ENCODE data around the gene PRR16.

The PRR16 gene

GRCh38 chr5:120533581-120533980 is 69.5 kb downstream of the PRR16 start:
- no peak overlapping the region for H3K27ac ChIP-seq (ENCODE audit: low read depth in 2 of 2, low read length in 2 of 2)
- no peaks in the 10 kb centered on the region for H3K27me3 ChIP-seq (ENCODE audit: control insufficient read depth in 2 of 2, insufficient read depth in 2 of 2, low read length in 2 of 2)
- no peaks in the 10 kb centered on the region for H3K36me3 ChIP-seq (ENCODE audit: control insufficient read depth in 2 of 2, insufficient read depth in 2 of 2, low read length in 2 of 2)
- H3K9ac ChIP-seq (ENCODE audit: low read depth in 1 of 2, low read length in 2 of 2): no peak overlapping the region
- no peaks in the 10 kb centered on the region for H3K9me3 ChIP-seq (ENCODE audit: control insufficient read depth in 2 of 2, low read length in 2 of 2)
- H3K4me1 ChIP-seq (ENCODE audit: control insufficient read depth in 2 of 2, insufficient read depth in 2 of 2, low read length in 2 of 2): no peaks in the 10 kb centered on the region
- H3K4me3 ChIP-seq (ENCODE audit: low read length in 2 of 2): no peak overlapping the region

GRCh38 chr5:120535900-120536299 is 71.8 kb downstream of the PRR16 start:
- Histone ChIP-seq H3K4me1 (ENCODE audit: control insufficient read depth in 2 of 2, insufficient read depth in 2 of 2, low read length in 2 of 2) (no peaks in the 10 kb centered on the region), H3K27me3 (ENCODE audit: control insufficient read depth in 2 of 2, insufficient read depth in 2 of 2, low read length in 2 of 2) (no peaks in the 10 kb centered on the region), H3K27ac (ENCODE audit: low read depth in 2 of 2, low read length in 2 of 2) (no peak overlapping the region), H3K9ac (ENCODE audit: low read depth in 1 of 2, low read length in 2 of 2) (no peak overlapping the region), H3K4me3 (ENCODE audit: low read length in 2 of 2) (no peak overlapping the region), H3K36me3 (ENCODE audit: control insufficient read depth in 2 of 2, insufficient read depth in 2 of 2, low read length in 2 of 2) (no peaks in the 10 kb centered on the region), H3K9me3 (ENCODE audit: control insufficient read depth in 2 of 2, low read length in 2 of 2) (no peaks in the 10 kb centered on the region)

DNA sequence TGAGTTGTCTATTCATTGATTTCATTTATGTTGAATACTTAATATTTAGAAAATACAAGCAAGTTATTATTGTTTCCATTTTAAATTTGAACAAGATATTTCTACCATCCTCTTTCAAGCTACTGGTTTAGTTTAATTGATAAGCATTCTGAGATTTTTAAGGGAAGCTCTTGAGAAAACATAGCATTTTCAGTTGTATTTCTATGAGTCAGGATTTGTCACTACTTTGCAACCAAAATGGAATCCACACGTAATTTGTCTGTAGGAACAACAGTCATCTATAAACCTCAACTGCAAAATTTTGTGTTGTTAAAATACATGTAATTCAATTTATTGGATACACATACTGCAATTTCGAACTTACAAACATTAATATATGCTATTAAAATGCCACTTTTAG is 74.0 kb downstream of the PRR16 start:
- Histone ChIP-seq H3K4me3 (ENCODE audit: low read length in 2 of 2) (no peak overlapping the region), H3K4me1 (ENCODE audit: control insufficient read depth in 2 of 2, insufficient read depth in 2 of 2, low read length in 2 of 2) (no peaks in the 10 kb centered on the region), H3K27me3 (ENCODE audit: control insufficient read depth in 2 of 2, insufficient read depth in 2 of 2, low read length in 2 of 2) (no peaks in the 10 kb centered on the region), H3K27ac (ENCODE audit: low read depth in 2 of 2, low read length in 2 of 2) (no peak overlapping the region), H3K36me3 (ENCODE audit: control insufficient read depth in 2 of 2, insufficient read depth in 2 of 2, low read length in 2 of 2) (no peaks in the 10 kb centered on the region), H3K9ac (ENCODE audit: low read depth in 1 of 2, low read length in 2 of 2) (no peak overlapping the region), H3K9me3 (ENCODE audit: control insufficient read depth in 2 of 2, low read length in 2 of 2) (no peaks in the 10 kb centered on the region)

GRCh38 chr5:120538644-120539043 is 74.5 kb downstream of the PRR16 start:
- Histone ChIP-seq H3K4me3 (ENCODE audit: low read length in 2 of 2) (no peak overlapping the region), H3K9me3 (ENCODE audit: control insufficient read depth in 2 of 2, low read length in 2 of 2) (no peaks in the 10 kb centered on the region), H3K9ac (ENCODE audit: low read depth in 1 of 2, low read length in 2 of 2) (no peak overlapping the region), H3K4me1 (ENCODE audit: control insufficient read depth in 2 of 2, insufficient read depth in 2 of 2, low read length in 2 of 2) (no peaks in the 10 kb centered on the region), H3K27ac (ENCODE audit: low read depth in 2 of 2, low read length in 2 of 2) (no peak overlapping the region), H3K36me3 (ENCODE audit: control insufficient read depth in 2 of 2, insufficient read depth in 2 of 2, low read length in 2 of 2) (no peaks in the 10 kb centered on the region), H3K27me3 (ENCODE audit: control insufficient read depth in 2 of 2, insufficient read depth in 2 of 2, low read length in 2 of 2) (no peaks in the 10 kb centered on the region)

- Histone ChIP-seq H3K36me3 (ENCODE audit: control insufficient read depth in 2 of 2, insufficient read depth in 2 of 2, low read length in 2 of 2) (no peaks in the 10 kb centered on the region), H3K9me3 (ENCODE audit: control insufficient read depth in 2 of 2, low read length in 2 of 2) (no peaks in the 10 kb centered on the region), H3K4me1 (ENCODE audit: control insufficient read depth in 2 of 2, insufficient read depth in 2 of 2, low read length in 2 of 2) (no peaks in the 10 kb centered on the region), H3K9ac (ENCODE audit: low read depth in 1 of 2, low read length in 2 of 2) (no peak overlapping the region), H3K27ac (ENCODE audit: low read depth in 2 of 2, low read length in 2 of 2) (no peak overlapping the region), H3K27me3 (ENCODE audit: control insufficient read depth in 2 of 2, insufficient read depth in 2 of 2, low read length in 2 of 2) (no peaks in the 10 kb centered on the region), H3K4me3 (ENCODE audit: low read length in 2 of 2) (no peak overlapping the region)
These were observed 75.4 kb downstream of the PRR16 start for GRCh38 chr5:120539471-120539870.

DNA sequence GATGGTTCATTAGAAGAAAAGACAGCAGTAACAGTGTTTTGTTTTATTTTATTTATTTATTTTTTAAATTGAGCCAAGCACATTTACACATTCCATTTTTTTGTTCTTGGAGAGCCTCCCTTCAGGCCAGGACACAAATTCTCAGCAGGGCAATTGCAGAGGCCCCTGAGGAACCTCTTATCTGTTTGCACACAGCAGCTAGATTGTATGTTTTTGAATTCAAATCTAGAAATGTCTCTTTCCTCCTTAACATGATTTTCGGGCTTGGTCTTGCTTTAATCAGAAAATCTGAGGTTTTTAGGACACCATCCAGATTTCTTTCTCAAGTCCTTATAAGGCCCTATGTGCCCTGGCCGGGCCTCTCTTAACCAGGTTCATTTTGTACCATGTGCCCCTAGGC is 76.0 kb downstream of the PRR16 start:
- Histone ChIP-seq H3K27me3 (ENCODE audit: control insufficient read depth in 2 of 2, insufficient read depth in 2 of 2, low read length in 2 of 2) (no peaks in the 10 kb centered on the region), H3K36me3 (ENCODE audit: control insufficient read depth in 2 of 2, insufficient read depth in 2 of 2, low read length in 2 of 2) (no peaks in the 10 kb centered on the region), H3K9me3 (ENCODE audit: control insufficient read depth in 2 of 2, low read length in 2 of 2) (no peaks in the 10 kb centered on the region)

GRCh38 chr5:120544043-120544442 is 79.9 kb downstream of the PRR16 start:
- Histone ChIP-seq H3K4me1 (ENCODE audit: control insufficient read depth in 2 of 2, insufficient read depth in 2 of 2, low read length in 2 of 2) (no peaks in the 10 kb centered on the region), H3K9me3 (ENCODE audit: control insufficient read depth in 2 of 2, low read length in 2 of 2) (no peaks in the 10 kb centered on the region), H3K4me3 (ENCODE audit: low read length in 2 of 2) (no peak overlapping the region), H3K27me3 (ENCODE audit: control insufficient read depth in 2 of 2, insufficient read depth in 2 of 2, low read length in 2 of 2) (no peaks in the 10 kb centered on the region), H3K9ac (ENCODE audit: low read depth in 1 of 2, low read length in 2 of 2) (no peak overlapping the region), H3K27ac (ENCODE audit: low read depth in 2 of 2, low read length in 2 of 2) (no peak overlapping the region), H3K36me3 (ENCODE audit: control insufficient read depth in 2 of 2, insufficient read depth in 2 of 2, low read length in 2 of 2) (no peaks in the 10 kb centered on the region)

More for the DNA sequence above, 76.0 kb downstream of the PRR16 start:
- Histone ChIP-seq H3K4me3 (ENCODE audit: low read length in 2 of 2) (no peak overlapping the region), H3K27ac (ENCODE audit: low read depth in 2 of 2, low read length in 2 of 2) (no peak overlapping the region), H3K4me1 (ENCODE audit: control insufficient read depth in 2 of 2, insufficient read depth in 2 of 2, low read length in 2 of 2) (no peaks in the 10 kb centered on the region), H3K9ac (ENCODE audit: low read depth in 1 of 2, low read length in 2 of 2) (no peak overlapping the region)

DNA sequence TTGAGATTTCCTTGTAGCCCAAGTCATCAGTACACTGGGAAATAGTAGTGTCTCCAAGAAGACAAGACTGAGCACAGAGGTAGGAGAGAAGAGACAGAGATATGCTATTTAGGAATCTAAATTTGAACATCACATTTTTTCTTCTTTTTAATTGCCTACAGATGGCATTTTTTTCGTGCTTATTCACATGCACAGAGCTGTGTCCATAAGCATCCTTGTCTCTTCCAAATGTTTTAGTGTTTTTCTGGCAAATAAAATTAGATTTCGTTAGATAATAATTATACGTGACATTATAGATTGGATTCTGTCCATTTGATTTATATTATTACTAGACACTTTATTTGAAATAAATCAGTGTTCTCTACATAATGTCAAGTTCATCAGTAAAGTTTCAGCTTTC is 80.9 kb downstream of the PRR16 start:
- no peak overlapping the region for H3K27ac ChIP-seq (ENCODE audit: low read depth in 2 of 2, low read length in 2 of 2)
- no peaks in the 10 kb centered on the region for H3K36me3 ChIP-seq (ENCODE audit: control insufficient read depth in 2 of 2, insufficient read depth in 2 of 2, low read length in 2 of 2)
- no peaks in the 10 kb centered on the region for H3K4me1 ChIP-seq (ENCODE audit: control insufficient read depth in 2 of 2, insufficient read depth in 2 of 2, low read length in 2 of 2)
- H3K4me3 ChIP-seq (ENCODE audit: low read length in 2 of 2): no peak overlapping the region
- no peak overlapping the region for H3K9ac ChIP-seq (ENCODE audit: low read depth in 1 of 2, low read length in 2 of 2)
- H3K9me3 ChIP-seq (ENCODE audit: control insufficient read depth in 2 of 2, low read length in 2 of 2): no peaks in the 10 kb centered on the region
- H3K27me3 ChIP-seq (ENCODE audit: control insufficient read depth in 2 of 2, insufficient read depth in 2 of 2, low read length in 2 of 2): no peaks in the 10 kb centered on the region

- H3K36me3 ChIP-seq (ENCODE audit: control insufficient read depth in 2 of 2, insufficient read depth in 2 of 2, low read length in 2 of 2): no peaks in the 10 kb centered on the region
- no peak overlapping the region for H3K27ac ChIP-seq (ENCODE audit: low read depth in 2 of 2, low read length in 2 of 2)
- no peaks in the 10 kb centered on the region for H3K9me3 ChIP-seq (ENCODE audit: control insufficient read depth in 2 of 2, low read length in 2 of 2)
- no peak overlapping the region for H3K9ac ChIP-seq (ENCODE audit: low read depth in 1 of 2, low read length in 2 of 2)
- no peaks in the 10 kb centered on the region for H3K4me1 ChIP-seq (ENCODE audit: control insufficient read depth in 2 of 2, insufficient read depth in 2 of 2, low read length in 2 of 2)
- H3K27me3 ChIP-seq (ENCODE audit: control insufficient read depth in 2 of 2, insufficient read depth in 2 of 2, low read length in 2 of 2): no peaks in the 10 kb centered on the region
- no peak overlapping the region for H3K4me3 ChIP-seq (ENCODE audit: low read length in 2 of 2)
These were observed 81.9 kb downstream of the PRR16 start for GRCh38 chr5:120545951-120546350.

GRCh38 chr5:120546922-120547321 is 82.8 kb downstream of the PRR16 start:
- H3K27me3 ChIP-seq (ENCODE audit: control insufficient read depth in 2 of 2, insufficient read depth in 2 of 2, low read length in 2 of 2): no peaks in the 10 kb centered on the region
- no peaks in the 10 kb centered on the region for H3K9me3 ChIP-seq (ENCODE audit: control insufficient read depth in 2 of 2, low read length in 2 of 2)
- H3K27ac ChIP-seq (ENCODE audit: low read depth in 2 of 2, low read length in 2 of 2): no peak overlapping the region
- no peaks in the 10 kb centered on the region for H3K36me3 ChIP-seq (ENCODE audit: control insufficient read depth in 2 of 2, insufficient read depth in 2 of 2, low read length in 2 of 2)
- H3K9ac ChIP-seq (ENCODE audit: low read depth in 1 of 2, low read length in 2 of 2): no peak overlapping the region
- H3K4me3 ChIP-seq (ENCODE audit: low read length in 2 of 2): no peak overlapping the region
- no peaks in the 10 kb centered on the region for H3K4me1 ChIP-seq (ENCODE audit: control insufficient read depth in 2 of 2, insufficient read depth in 2 of 2, low read length in 2 of 2)

DNA sequence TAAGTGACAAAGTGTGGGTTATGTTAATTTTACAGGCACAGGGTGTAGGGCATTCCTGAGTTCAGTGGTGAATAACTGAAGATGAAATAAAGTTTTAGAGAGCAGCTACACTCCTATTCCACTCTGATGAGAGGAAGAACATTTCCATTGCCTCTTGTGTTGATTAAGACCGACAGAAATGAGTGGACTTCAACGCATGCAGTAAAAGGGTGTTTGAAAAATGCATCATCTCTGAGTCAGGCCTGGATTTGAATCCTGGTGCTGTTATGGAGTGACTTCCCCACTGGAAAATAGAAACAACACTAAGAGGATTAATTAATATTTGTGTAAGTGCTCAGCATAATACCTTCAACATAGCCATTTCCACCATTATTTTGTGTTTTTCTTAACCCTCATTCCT is 86.3 kb downstream of the PRR16 start:
- H3K9me3 ChIP-seq (ENCODE audit: control insufficient read depth in 2 of 2, low read length in 2 of 2): no peaks in the 10 kb centered on the region
- no peak overlapping the region for H3K4me3 ChIP-seq (ENCODE audit: low read length in 2 of 2)
- H3K9ac ChIP-seq (ENCODE audit: low read depth in 1 of 2, low read length in 2 of 2): no peak overlapping the region
- no peaks in the 10 kb centered on the region for H3K27me3 ChIP-seq (ENCODE audit: control insufficient read depth in 2 of 2, insufficient read depth in 2 of 2, low read length in 2 of 2)
- H3K27ac ChIP-seq (ENCODE audit: low read depth in 2 of 2, low read length in 2 of 2): no peak overlapping the region
- no peaks in the 10 kb centered on the region for H3K4me1 ChIP-seq (ENCODE audit: control insufficient read depth in 2 of 2, insufficient read depth in 2 of 2, low read length in 2 of 2)
- no peaks in the 10 kb centered on the region for H3K36me3 ChIP-seq (ENCODE audit: control insufficient read depth in 2 of 2, insufficient read depth in 2 of 2, low read length in 2 of 2)
